NB4 (cell line): ENCODE results near the gene PCP4.
A peak's percentile ranks its signal among the peaks of the same experiment; 100 is the strongest.

ENCODE experiments used
- DNase-seq: peaks from one replicate; pipeline ENCODE4 v3.0.0; 2010; ENCODE audit warnings: low read depth
- H3K4me3 ChIP-seq: one replicate; pipeline ENCODE4 v1.5.1; 2011; ENCODE audit warnings: mild to moderate bottlenecking, low read depth, low read length, moderate library complexity
- CTCF ChIP-seq: IDR thresholded peaks from one replicate; pipeline ENCODE4 v1.5.1; 2012; ENCODE audit warnings: low read depth, low read length
- MYC ChIP-seq: IDR thresholded peaks from 2 replicates; pipeline ENCODE4 v1.6.1; 2011; ENCODE audit warnings: low read depth, low read length
- POLR2A ChIP-seq: IDR thresholded peaks from 2 replicates; pipeline ENCODE4 v1.6.1; 2011; ENCODE audit warnings: mild to moderate bottlenecking; ENCODE audit not compliant: insufficient read length; ENCODE audit errors: extremely low read depth
- TF ChIP-seq, protein P1 (sequence below): IDR thresholded peaks from 2 replicates; pipeline ENCODE4 v1.6.1; 2011; ENCODE audit warnings: low read depth, low read length

Gene PCP4

GRCh38 chr21:39854572-39854971 is 12.7 kb upstream of the PCP4 start:
- H3K4me3 ChIP-seq: no peak overlapping the region
- TF ChIP-seq, protein P1, sequence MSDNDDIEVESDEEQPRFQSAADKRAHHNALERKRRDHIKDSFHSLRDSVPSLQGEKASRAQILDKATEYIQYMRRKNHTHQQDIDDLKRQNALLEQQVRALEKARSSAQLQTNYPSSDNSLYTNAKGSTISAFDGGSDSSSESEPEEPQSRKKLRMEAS: no peak
- peak; percentile 8 for TF ChIP-seq CTCF
- no peak for TF ChIP-seq POLR2A
- DNase-seq: no peak

DNA sequence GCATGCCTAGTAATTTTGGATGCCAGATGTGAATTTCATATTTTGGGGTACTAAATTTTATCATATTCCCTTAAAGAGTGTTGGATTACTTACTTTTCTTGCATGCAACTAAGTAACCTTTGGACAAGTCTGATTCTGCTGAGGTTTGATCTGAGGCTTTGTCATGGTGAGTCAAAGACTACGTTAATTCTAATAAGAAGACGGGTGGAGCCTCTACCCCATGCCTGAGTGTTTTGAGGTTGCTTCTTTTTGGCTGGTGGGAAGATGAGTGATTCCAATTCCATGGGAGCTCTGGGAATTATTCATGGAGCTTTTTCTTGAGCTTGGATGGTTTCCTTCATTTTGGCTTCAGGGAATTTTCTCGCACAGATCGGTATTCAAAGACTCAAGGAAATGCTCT is 11.6 kb upstream of the PCP4 start:
- TF ChIP-seq, protein P1: no peak
- no peak for TF ChIP-seq MYC
- TF ChIP-seq POLR2A: no peak
- TF ChIP-seq CTCF: no peak
- no peak for DNase-seq

GRCh38 chr21:39860600-39860999 is 6.6 kb upstream of the PCP4 start:
- DNase-seq: no peak
- TF ChIP-seq, protein P1: no peak
- TF ChIP-seq POLR2A (no peak), CTCF (no peak), MYC (no peak)
- no peak overlapping the region for H3K4me3 ChIP-seq

More for the DNA sequence above, 11.6 kb upstream of the PCP4 start:
- H3K4me3 ChIP-seq: no peak overlapping the region

DNA sequence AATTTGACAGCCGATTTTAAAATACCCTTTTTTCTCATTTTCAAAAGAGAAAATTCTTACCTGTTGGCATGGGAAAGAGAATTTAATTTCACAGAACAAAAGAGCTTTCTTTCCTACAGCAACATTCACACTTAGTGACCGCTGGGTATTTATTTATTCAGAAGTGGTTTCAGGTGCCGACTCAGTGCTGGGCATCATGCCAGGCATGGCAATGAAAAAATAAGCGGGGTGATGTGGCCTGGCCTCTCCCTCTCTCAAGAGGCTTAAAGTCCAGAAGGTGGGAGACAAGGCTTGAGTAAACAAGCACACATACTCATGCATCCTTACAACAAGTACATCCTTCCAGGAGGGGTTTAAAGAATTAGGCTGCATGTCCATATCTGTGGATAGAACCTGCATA is 4.1 kb upstream of the PCP4 start:
- no peak for DNase-seq
- H3K4me3 ChIP-seq: no peak overlapping the region
- TF ChIP-seq CTCF (no peak), MYC (no peak), POLR2A (no peak)
- TF ChIP-seq, protein P1: no peak

- no peak for DNase-seq
- H3K4me3 ChIP-seq: no peak overlapping the region
- TF ChIP-seq CTCF: no peak
- no peak for TF ChIP-seq POLR2A
- TF ChIP-seq, protein P1: no peak
- no peak for TF ChIP-seq MYC
Measured at GRCh38 chr21:39866093-39866492, 1.1 kb upstream of the PCP4 start.
